Fibroblast of lung (primary cell): ENCODE results near the gene KCNQ2. TPM values are rescaled to one million over a fixed set of nuclear protein-coding genes. Genes with fewer than 3 reads are reported as not detected.

Source experiments
- DNase-seq, 2 donors: peaks; one replicate each; pipeline versions ENCODE4 v3.0.0 to v3.0.0-alpha.2; 2010; ENCODE audit warnings: low read depth in 2 of 2
- H2AFZ ChIP-seq: 2 replicates; pipeline ENCODE4 v1.5.1; 2012; ENCODE audit warnings: low read length, control low read depth, inconsistent platforms
- H3K27ac ChIP-seq: 2 replicates; pipeline ENCODE4 v1.5.1; 2011; ENCODE audit warnings: low read length, control low read depth; ENCODE audit not compliant: insufficient read depth
- H3K27me3 ChIP-seq: 2 replicates; pipeline ENCODE4 v1.5.1; 2011; ENCODE audit warnings: mild to moderate bottlenecking, low read length; ENCODE audit not compliant: control insufficient read depth, insufficient read depth
- H3K36me3 ChIP-seq: 2 replicates; pipeline ENCODE4 v1.5.1; 2011; ENCODE audit warnings: low read length; ENCODE audit not compliant: control insufficient read depth, insufficient read depth
- H3K4me1 ChIP-seq: 2 replicates; pipeline ENCODE4 v1.5.1; 2011; ENCODE audit warnings: low read length; ENCODE audit not compliant: control insufficient read depth, insufficient read depth; ENCODE audit errors: extremely low read depth
- H3K4me2 ChIP-seq: 2 replicates; pipeline ENCODE4 v1.5.1; 2011; ENCODE audit warnings: low read length, control low read depth; ENCODE audit not compliant: insufficient read depth; ENCODE audit errors: extremely low read depth
- H3K4me3 ChIP-seq, 4 experiments: fragments of 200-600 bp in 1 of 4; sonication (generic) in 1 of 4; replicated peaks in 1 of 4; 2 replicates each; pipeline ENCODE4 v1.5.1; 2011 to 2016; ENCODE audit warnings: low read length in 4 of 4, low read depth in 3 of 4, mild to moderate bottlenecking in 3 of 4, control low read depth in 2 of 4, inconsistent platforms in 1 of 4, mixed read lengths in 1 of 4; ENCODE audit not compliant: insufficient read depth in 1 of 4; ENCODE audit errors: control extremely low read depth in 1 of 4
- H3K79me2 ChIP-seq: 2 replicates; pipeline ENCODE4 v1.5.1; 2012; ENCODE audit warnings: mild to moderate bottlenecking, low read length, inconsistent platforms; ENCODE audit not compliant: control insufficient read depth, insufficient read depth
- H3K9ac ChIP-seq: 2 replicates; pipeline ENCODE4 v1.5.1; 2011; ENCODE audit warnings: mild to moderate bottlenecking, low read length, control low read depth; ENCODE audit not compliant: insufficient read depth
- H3K9me3 ChIP-seq: 2 replicates; pipeline ENCODE4 v1.5.1; 2012; ENCODE audit warnings: low read depth, low read length; ENCODE audit not compliant: control insufficient read depth, insufficient read depth
- H4K20me1 ChIP-seq: 2 replicates; pipeline ENCODE4 v1.5.1; 2011; ENCODE audit warnings: low read length; ENCODE audit not compliant: control insufficient read depth, insufficient read depth; ENCODE audit errors: extremely low read depth
- CTCF ChIP-seq, 2 donors: IDR thresholded peaks in 1 of 2; conservative IDR thresholded peaks in 1 of 2; 1 replicate in 1 of 2; 2 replicates in 1 of 2; pipeline ENCODE4 v1.5.1; 2011 to 2012; ENCODE audit warnings: low read length in 2 of 2, control low read depth in 1 of 2, inconsistent platforms in 1 of 2, low read depth in 1 of 2, mild to moderate bottlenecking in 1 of 2
- EZH2 ChIP-seq: IDR thresholded peaks from 2 replicates; pipeline ENCODE4 v1.5.1; 2012; ENCODE audit warnings: low read length, control low read depth, mild to moderate bottlenecking; ENCODE audit errors: missing control alignments
- polyA plus RNA-seq, 2 donors: library from polyadenylated mRNA; depleted of rRNA in 1 of 2; stranded (reverse) in 1 of 2; unstranded in 1 of 2; fragments of >200 nt; gene quantifications; 2 replicates each; pipeline ENCODE4 v1.2.1, GENCODE V29; 2011 to 2012; ENCODE audit warnings: missing spikeins in 1 of 2
- total RNA-seq: library from RNA; depleted of rRNA; stranded (reverse); fragments of >200 nt; gene quantifications from 2 replicates; pipeline ENCODE4 v1.2.1, GENCODE V29; 2014

KCNQ2 gene
- total and polyA plus RNA-seq, 2 donors (not counting 1 experiment from before 2014, with no cell fraction given), result not detected

- no peak overlapping the region for H2AFZ ChIP-seq
- H3K79me2 ChIP-seq, result no peaks in the 10 kb centered on the region
- H3K9me3 ChIP-seq, result no peaks in the 10 kb centered on the region
- no peak for DNase-seq
- H3K36me3 ChIP-seq, result no peaks in the 10 kb centered on the region
- no peaks in the 10 kb centered on the region for H3K4me1 ChIP-seq
- no peak for TF ChIP-seq EZH2
- TF ChIP-seq CTCF (conservative IDR thresholded peaks at IDR 0.05 in 1 of 2, IDR thresholded peaks at IDR 0.05 in 1 of 2; ENCODE audit: low read depth in 1 of 2, low read length in 2 of 2), result no peak
- H3K27me3 ChIP-seq, result no peaks in the 10 kb centered on the region
- no peak overlapping the region for H3K4me2 ChIP-seq
- H4K20me1 ChIP-seq, result no peaks in the 10 kb centered on the region
- no peak overlapping the region for H3K9ac ChIP-seq
- no peak overlapping the region for H3K4me3 ChIP-seq
- no peak overlapping the region for H3K27ac ChIP-seq
Observed at GRCh38 chr20:63369024-63369530, 103.4 kb downstream of the KCNQ2 start.

DNA sequence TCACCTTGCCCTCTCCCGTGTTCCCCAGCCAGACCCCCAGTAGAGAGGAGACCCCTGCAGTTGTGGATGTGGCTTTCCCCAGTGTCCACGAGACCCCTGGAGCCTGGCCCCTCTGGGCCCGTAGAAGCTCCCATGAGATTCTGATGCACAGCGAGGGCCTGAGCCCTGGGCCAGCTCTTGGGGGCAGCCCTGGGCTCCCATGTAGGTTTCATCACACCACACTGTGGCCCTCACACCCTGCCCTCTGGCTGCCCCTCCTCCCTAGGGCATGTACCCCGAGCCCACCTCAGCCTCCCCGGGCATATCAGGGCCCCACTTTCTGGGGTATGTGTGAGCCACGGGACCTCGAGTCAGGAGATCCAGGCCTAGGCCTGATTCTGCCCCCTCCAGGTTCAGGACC is 104.3 kb downstream of the KCNQ2 start:
- H3K36me3 ChIP-seq, result no peaks in the 10 kb centered on the region
- TF ChIP-seq EZH2 (no peak), CTCF (conservative IDR thresholded peaks at IDR 0.05 in 1 of 2, IDR thresholded peaks at IDR 0.05 in 1 of 2; ENCODE audit: low read depth in 1 of 2, low read length in 2 of 2) (no peak)
- no peaks in the 10 kb centered on the region for H3K9me3 ChIP-seq
- no peaks in the 10 kb centered on the region for H3K27me3 ChIP-seq
- no peaks in the 10 kb centered on the region for H3K4me1 ChIP-seq
- no peak for DNase-seq
- H3K27ac ChIP-seq, result no peak overlapping the region
- no peak overlapping the region for H3K9ac ChIP-seq
- no peaks in the 10 kb centered on the region for H4K20me1 ChIP-seq
- no peak overlapping the region for H3K4me2 ChIP-seq
- no peak overlapping the region for H3K4me3 ChIP-seq
- no peak overlapping the region for H2AFZ ChIP-seq
- H3K79me2 ChIP-seq, result no peaks in the 10 kb centered on the region

DNA sequence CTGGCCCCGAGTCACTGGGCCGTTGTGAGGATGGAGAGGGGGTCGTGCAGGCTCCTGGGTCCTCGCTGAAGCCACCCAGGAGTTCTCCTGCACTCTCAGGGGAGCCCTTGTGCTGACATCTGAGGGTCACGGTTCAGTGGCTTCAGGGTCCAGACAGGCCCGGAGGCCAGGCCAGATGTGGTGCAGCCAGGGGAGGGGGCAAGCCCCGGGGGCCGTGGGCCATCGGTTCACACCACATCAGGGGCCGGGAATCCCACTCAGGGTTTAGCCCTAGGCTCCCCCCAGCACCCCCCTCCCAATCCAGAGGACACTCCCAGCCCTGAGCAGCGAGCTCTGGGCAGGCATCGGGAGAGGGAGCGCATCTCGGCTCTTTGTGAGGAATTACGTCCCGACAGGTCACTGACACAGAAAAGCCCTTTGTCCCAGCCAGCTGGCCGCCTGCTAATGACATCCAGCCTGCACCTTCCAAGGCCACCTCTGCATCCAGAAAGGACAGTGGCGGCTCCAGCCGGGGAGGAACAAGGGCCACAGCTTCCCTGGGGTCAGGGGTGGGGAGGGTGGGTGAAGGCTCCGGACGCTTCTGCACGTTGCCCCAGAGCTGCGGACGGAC is 104.9 kb downstream of the KCNQ2 start:
- Histone ChIP-seq H3K4me3 (no peak overlapping the region), H3K27ac (no peak overlapping the region), H3K27me3 (no peaks in the 10 kb centered on the region), H3K4me1 (no peaks in the 10 kb centered on the region), H2AFZ (no peak overlapping the region), H3K9ac (no peak overlapping the region), H3K36me3 (no peaks in the 10 kb centered on the region), H4K20me1 (no peaks in the 10 kb centered on the region), H3K9me3 (no peaks in the 10 kb centered on the region), H3K79me2 (no peaks in the 10 kb centered on the region), H3K4me2 (no peak overlapping the region)
- no peak for DNase-seq
- TF ChIP-seq EZH2 (no peak), CTCF (conservative IDR thresholded peaks at IDR 0.05 in 1 of 2, IDR thresholded peaks at IDR 0.05 in 1 of 2; ENCODE audit: low read depth in 1 of 2, low read length in 2 of 2) (no peak)
